GM18907 (cell line): Measurements from ENCODE around the gene ERCC1.

Experiments used
- ATAC-seq: cut with Tn5 transposase; IDR thresholded peaks from one replicate; pipeline ENCODE4 v1.9.1; 2021; ENCODE audit warnings: mild to moderate bottlenecking, moderate library complexity; ENCODE audit not compliant: unreplicated experiment

The ERCC1 gene

GRCh38 chr19:45370410-45371204 lies 53.1 kb downstream of the ERCC1 start, which contains the start of gene ERCC2:
Gene ERCC2, minus strand, starts transcription at chr19:45370573. Its CDS starts 33 bp downstream, at chr19:45370540.
- peak; percentile 94 for ATAC-seq

DNA sequence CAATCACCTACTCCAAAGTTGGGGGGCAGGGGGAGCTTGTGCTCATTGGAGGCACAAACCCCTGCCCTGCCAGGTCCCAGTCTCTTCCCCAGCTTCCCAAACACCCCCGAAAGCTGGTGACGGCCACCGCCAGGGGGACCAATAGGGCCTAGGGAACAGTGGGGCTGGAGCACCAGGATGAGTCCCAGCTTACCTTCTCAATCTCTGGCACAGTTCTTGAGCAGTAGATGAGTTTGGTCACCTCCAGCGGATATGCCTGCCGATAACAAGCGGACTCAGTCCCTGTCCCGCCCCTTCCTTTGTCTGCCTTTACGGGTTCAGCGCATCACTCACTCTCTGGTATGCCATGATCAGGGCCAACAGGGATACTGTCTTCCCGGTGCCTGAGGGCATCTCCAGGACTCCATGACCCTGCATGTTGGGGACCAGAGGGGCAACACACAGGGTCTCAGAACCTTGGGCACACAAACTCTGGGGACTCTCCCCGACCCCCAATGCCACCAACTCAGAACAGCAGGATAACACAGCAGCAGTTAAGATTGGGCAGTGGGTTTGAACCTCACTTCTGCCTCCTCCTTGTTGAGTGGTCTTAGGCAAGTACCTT lies 54.9 kb downstream of the ERCC1 start:
- ATAC-seq: no peak

DNA sequence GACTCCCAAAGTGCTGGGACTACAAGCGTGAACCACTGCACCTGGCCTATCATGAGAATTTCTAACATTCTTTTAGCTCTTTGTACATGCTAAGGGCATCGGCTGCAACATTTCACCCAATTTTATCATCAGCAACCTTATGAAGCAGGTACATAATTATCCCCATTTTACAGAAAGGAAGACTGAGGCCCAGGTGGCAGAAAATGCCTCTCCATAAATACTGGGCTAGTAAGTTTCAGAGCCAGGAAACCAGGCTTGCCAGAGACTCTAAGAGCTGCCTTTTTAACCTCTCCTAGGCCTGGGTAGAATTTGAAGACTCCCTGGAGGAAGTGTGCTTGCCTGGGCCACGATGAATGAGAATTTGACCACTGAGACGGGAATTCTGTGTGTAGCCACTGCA lies 55.6 kb downstream of the ERCC1 start:
- no peak for ATAC-seq

- ATAC-seq: no peak
Measured at GRCh38 chr19:45364696-45365095, 59.0 kb downstream of the ERCC1 start.

GRCh38 chr19:45363861-45364459 lies 59.8 kb downstream of the ERCC1 start:
- no peak for ATAC-seq

DNA sequence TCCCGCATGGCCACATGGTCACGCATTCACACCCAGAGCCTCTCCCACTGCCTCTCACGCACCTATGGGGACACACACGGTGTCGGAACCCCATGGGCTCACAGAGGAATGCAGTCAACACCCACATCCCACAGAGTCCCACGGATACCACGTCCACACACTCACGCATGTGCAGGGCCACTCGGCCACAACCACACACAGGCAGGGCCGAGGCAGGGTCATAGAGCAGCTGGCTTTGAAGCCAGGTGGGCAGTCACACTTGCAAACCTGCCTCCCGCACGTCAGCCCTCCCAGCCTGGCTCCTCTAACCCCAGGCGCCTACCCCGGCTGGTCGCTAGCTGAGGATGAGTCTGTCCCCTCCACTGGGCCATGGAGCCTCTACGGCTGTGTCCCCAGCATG lies 61.4 kb downstream of the ERCC1 start:
- no peak for ATAC-seq

DNA sequence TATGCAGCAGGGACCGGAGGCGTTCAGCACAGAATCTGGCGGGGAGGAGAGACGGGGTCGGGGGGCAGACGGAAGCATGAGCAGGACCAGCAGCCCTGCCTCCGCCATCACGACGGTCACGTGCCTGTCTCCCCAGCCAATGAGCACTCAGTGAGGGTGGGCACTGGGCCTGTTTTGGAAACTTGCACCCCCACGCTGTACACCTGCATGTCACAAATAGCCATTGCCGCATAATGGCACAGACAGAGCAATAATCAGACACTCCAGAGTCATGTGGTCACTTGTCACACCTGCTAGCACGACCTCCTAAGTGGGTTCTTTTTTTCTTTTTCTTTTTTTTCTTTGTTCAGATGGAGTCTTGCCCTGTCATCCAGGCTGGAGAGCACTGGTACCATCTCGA lies 62.1 kb downstream of the ERCC1 start:
- ATAC-seq: no peak

- no peak for ATAC-seq
Measured at GRCh38 chr19:45358213-45358792, 65.4 kb downstream of the ERCC1 start.

DNA sequence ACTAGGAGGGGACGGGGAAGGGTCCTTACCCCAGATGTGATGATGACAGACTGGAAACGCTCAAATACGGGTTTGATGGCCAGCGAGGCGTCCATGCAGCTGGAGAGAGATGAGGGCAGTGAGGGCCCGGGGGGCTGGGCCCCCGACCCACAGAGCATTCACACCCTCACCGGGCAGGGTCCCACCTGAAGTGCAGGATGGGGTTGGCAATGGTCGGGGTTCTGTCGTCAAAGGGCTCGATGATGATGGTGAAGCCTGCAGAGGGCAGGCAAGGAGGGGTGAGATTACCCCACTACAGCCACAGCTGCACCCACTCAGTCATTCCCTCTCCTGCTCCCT lies 66.3 kb downstream of the ERCC1 start:
- no peak for ATAC-seq
